GM21367 (cell line): ENCODE data around the gene MASP2.
"Not testable (repeated sequence)": the region's sequence is repeated elsewhere in the genome, so short reads cannot be mapped to it uniquely, and the experiment has no call there.

Source experiments
- ATAC-seq: cut with Tn5 transposase; IDR thresholded peaks from one replicate; pipeline ENCODE4 v1.9.1; 2021; ENCODE audit not compliant: unreplicated experiment

Gene MASP2

DNA sequence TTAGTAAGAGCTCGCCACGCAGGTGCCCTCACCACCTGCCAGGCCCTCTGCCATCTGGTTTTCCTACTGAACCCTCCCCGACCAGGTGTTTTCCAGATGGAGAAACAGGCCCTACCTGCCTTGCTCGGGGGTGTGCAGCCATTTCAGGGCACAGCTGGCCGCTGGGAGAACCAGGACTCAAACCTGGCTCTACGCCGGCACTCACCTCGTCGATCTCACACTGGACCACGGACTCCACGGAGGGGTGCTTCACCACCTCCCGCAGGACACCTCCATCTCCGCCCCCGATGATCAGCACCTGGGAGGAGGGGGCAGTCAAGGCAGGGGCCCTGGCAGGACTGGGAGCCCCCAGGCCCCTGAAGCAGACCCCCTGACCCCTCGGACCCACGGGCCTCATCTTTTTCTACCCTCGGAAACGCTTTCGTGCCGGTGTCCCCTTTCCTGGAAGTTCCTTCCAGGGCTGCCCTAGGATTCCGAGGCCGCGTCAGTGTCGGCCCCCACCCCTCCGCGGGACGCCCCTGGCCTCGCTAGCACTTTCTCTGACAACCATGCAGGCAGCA lies 11.6 kb upstream of the MASP2 start:
- no peak for ATAC-seq

DNA sequence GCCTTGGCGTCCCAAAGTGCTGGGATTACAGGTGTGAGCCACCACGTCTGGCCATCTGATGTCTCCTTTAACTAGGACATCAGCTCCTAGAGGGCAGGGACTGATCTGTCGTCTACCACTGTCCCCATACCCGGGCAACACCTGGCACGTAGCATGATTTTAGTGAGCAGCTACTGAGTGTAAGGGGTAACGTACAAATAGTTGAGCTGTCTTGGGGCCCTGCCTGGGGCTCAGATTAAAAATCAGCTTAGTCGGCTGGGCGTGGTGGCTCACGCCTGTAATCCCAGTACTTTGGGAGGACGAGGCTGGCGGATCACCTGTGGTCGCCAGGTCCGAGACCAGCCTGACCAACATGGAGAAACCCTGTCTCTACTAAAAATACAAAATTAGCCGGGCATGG lies 11.0 kb upstream of the MASP2 start:
- no peak for ATAC-seq

DNA sequence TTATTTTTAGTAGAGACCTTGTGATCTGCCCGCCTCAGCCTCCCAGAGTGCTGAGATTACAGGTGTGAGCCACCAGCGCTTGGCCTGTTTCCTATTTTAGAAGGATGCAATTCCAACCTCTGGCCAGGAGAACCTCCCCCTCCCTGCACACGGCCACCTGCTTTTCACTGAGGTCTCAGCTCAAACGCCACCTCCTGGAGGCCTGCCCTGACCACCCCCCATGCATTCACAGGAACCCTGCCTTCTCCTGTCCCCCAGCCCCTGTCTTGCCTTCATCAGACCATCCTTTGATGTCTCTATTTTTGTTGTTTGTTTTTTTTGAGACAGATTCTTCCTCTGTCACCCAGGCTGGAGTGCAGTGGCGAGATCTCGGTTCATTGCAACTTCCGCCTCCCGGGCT lies 10.4 kb upstream of the MASP2 start:
- ATAC-seq: no peak

DNA sequence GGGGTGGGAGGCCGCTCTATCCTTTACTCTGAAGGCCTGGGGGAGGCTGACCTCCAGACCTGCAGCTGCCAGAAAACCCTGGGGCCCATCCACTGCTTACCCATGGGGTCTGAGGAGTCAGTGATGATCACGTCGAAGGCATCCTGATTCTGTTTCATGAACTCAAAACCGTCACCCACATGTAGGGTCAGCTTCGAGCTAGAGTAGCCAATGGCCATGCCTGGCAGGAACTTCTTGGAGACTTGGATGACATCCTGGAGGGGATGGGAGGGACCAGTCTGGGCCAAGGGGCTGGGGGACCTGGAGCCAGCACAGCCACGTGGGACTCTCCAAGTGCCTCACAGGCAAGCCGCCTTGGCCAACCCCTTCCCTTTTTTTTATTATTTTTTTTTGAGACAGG lies 9.5 kb upstream of the MASP2 start:
- no peak for ATAC-seq

DNA sequence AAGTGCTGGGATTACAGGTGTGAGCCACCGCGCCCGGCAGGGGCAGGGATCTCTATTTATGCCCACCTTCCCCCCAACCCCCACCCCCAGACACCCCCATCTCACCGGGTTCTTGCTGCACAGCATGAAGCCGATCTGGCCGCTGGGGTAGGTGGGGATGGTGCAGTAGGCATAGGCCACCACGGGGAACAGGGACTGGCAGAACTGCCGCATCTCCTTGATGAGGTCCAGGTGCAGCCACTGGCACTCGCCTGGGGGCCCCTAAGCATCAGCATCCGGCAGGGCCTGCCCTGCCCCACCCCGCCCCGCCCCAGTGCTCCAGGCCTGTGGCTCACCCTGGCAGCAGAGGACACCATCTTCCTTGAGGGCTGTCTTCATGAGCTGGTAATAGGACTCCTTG lies 8.6 kb upstream of the MASP2 start:
- no peak for ATAC-seq

DNA sequence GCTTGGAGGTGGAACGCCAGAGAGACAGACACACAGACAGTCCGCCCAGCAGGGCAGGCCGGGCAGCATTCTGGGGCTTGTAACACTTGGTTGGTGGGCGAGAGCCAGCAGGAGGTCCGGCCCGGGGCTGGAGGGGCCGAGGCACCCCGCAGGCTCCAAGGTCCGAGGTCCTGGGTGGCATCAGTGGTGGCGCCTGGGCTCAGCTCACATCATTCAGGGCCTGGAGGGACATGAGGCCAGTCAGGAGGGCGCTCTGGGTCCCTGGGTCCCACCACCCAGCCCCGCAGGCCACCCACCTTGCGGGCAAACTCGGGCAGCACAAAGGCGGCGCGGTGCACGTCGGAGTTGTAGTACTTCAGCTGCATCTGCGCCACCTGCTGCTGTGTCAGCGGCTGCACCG lies 7.6 kb upstream of the MASP2 start:
- ATAC-seq: no peak

DNA sequence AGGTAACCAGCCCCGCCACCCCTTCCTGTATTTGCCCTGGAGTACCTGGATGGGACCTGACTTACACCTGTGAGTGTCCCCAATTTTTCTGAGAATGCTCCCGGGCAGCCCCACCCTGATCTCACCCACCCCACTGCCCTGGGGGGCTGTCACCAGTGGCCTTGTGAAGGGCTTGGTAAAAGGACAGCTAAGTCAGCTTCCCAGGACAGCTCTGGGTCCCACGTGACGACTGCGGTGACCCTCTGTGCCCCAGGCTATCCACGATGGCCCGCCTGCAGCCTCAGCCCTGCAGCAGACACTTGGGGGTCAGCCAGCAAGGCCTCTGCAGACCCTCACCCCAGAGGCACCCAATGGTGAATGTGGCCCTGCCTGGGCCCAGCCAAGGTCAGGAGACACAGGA lies 7.1 kb upstream of the MASP2 start:
- ATAC-seq: no peak

DNA sequence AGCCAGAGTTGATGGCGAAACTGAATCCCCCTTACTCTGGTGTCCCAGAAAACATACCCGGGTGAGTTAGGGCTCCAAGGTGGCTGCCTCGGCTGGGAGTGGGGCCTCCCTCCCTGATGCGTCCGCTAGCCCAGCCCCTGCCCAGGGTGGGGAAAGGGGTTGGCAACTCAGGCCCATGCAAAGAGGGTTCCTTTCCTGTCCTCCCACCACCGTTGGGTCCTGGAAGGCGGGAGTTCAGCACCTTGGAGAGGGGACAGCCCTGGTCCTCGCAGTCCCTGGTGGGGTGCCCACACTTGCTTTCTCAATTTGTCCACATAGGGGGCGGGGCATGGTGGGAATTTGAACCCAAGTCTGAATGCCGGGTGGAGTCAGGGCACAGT lies 6.7 kb upstream of the MASP2 start:
- ATAC-seq: no peak

DNA sequence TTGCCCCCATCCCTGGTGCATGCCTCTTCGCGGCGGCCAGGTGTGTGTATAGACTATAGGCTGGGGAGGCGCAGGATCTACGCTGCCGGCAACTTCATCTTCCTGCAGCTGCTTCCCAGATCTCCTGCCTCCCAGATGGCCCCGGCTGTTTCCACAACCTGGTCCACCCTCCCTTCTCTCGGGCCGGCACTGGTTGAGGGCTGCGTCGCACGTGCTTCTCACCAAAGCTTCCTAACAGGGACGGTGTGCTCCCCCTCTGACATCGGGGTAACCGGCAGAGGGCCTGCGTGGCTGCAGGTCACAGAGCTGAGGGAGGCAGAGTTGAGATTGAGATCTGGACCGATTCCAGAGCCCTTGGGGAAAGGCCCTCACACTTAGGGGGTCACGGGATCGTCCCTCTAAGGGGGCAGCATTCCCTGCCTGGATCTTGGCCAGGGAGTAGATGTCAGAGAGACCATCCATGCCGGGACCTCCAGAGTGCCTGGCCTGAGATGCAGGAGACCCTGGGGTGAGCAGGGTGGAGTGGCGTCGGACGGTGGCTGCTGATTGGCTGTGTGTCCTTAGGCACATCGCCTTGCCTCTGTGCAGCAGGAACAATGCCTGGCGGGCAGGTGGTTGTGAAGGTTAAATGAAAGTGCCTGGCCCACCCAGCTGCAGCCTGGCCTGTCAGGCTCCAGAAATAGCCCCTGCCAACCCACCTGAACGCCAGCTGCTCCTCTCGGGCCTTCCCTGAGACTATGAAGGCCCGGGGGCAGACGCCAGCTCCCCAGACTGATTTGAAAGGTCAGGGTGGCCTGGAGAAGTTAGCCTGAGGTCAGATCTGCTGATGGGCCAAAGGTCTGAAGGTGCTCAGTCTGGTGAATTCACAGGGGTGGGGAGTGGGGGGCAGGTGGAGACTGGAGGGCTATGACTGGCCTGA lies 6.1 kb upstream of the MASP2 start:
- no peak for ATAC-seq

DNA sequence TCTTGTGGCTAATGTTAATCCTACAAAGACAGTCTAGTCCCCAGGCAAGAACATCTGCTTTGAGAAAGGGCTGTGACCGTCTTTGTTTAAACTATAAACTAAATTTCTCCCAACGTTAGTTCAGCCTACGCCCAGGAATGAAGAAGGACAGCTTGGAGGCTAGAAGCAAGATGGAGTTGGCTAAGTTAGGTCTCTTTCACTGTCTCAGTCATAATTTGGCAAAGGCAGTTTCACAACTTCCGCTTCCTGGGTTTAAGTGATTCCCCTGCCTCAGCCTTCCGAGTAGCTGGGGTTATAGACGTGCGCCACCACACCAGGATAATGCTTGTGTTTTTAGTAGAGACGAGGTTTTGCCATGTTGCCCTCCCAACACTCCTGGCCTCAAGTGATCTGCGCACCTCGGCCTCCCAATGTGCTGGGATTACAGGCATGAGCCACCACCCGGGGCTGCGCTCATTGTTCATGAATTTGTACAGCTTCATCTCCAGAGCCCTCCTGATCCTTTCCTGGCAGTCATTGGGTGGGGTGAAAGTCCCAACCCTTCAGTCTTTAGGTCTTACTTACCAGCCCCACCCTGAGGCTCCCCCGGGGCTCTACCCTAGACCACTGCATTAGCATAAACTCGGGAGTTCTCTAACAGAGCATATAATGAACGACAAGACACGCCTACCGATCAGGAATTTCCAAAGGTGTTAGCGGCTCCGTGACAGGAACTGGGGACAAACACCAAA lies 4.9 kb upstream of the MASP2 start:
- ATAC-seq: no peak

DNA sequence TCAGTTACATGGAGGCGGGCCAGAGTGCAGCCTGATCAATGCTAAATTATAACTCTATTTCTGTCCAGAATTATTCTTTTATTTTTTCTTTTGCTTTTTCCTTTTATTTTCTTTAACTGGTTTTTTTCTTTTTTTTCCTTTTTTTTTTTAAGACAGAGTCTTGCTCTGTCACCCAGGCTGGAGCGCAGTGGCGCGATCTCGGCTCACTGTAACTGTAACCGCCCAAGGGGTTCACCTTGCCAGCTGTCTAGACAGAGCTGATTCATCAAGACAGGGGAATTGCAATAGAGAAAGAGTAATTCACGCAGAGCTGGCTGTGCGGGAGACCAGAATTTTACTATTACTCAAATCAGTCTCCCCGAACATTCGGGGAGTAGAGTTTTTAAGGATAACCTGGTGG lies 4.1 kb upstream of the MASP2 start:
- not testable (repeated sequence) for ATAC-seq

DNA sequence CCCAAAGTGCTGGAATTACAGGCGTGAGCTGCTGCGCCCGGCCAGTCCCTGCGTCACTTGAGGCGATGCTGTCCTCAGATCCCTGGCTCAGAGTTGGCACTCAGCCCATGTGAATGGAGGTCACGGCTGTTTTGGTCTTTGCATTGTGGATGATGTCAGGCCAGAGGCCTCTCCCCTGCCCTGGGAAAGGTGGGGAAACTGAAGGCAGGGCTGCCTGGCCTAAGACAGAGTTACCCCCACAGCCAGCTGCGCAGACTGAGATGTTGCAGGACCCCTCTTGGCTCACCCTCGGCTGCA lies 821 bp downstream of the MASP2 start:
- no peak for ATAC-seq

DNA sequence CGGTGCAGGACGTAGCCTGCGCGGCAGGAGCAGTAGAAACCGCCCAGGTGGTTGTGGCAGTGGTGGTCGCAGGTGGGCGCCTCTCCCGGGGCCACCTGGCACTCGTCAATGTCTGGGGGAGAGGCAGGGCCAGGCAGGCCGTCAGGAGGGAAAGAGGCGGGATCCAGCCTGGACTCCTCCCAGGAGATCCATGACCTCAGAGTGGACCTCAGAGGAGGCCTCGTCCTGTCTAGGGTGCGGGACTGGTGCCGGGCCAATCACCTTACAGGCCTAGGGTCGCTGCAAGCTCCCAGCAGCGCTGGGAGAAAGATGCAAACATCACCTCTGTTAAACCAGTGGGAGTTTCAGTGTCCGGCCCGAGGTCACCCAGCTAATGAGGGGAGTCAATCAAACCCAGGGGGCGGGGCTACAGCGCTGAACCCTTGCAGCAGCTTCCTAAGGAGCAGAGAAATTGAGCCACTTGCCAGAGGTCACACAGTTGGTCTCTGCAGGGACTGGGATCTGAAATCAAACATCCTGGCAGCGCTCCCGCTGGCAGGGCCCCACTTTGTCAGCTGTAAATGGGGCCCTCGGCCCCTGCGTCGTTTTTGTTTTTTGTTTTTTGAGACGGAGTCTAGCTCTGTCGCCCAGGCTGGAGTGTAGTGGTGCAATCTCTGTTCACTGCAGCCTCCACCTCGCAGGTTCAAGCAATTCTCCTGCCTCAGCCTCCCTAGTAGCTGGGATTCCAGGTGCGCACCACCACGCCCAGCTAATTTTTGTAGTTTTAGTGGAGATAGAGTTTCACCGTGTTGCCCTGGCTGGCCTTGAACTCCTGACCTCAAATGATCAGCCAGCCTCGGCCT lies 1.4 kb downstream of the MASP2 start:
- ATAC-seq: no peak

DNA sequence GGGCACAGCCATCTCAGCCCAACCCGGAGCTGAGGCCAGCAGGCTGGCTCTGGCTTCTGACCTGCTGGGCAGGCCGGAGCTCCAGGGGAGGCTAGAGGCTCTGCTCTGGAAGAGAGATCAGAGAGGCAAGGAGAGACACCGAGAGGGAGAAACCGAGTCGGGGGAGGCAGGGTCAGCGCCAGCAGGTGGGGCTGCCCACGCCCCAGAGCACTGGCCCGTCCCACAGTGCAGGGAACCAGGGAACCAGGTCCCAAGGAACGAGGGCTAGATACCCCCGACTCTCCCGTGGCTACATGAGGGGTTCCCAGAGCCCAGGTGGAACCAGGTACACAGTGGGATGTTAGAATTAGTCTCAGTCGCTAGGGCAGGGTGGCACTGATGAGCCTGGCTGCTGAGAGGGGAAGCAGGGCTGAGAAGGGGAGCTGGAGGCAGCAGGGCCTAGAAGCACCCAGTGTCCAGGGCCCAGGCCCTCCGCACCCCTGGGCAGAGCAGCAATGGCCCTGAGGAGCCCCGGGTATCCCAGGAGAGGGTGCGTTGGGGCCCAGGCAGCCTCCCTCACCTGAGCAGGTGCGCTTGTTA lies 2.1 kb downstream of the MASP2 start:
- no peak for ATAC-seq

DNA sequence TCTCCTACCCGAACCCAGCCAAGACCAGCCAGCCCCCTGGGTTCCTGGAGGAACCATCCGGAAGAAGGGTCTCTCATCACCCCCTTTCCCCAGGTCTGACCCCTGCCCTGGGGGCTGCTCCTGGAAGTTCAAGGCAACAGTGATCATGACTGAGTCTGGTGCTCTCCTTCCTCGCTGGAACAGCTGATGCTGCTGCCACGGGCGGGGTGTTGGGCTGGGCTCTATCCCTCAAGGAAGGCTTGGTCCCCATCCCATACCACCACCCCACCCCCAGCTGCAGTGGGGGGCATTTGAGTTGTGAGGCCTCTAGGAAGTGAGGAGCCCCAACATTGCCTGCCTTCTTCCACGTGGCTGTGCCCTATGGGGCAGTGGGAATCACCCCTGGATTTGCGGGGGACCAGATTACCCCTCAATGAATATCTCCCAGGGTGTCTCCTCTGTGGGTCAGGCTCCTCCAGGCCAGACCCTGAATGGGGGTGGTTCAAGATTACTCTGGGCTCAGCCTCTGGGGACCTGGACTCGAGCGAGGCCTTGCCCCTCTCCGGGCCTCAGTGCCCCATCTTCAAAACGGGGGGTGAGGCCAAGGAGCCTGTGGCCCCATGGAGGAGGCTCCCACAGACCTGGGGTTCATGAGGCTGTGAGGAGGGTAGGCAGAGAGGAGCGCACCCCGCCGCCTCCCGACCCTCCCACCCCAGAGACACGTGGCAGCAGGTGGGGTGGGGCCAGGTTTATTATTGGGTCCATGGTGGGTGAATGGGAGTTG lies 2.8 kb downstream of the MASP2 start:
- ATAC-seq: no peak

DNA sequence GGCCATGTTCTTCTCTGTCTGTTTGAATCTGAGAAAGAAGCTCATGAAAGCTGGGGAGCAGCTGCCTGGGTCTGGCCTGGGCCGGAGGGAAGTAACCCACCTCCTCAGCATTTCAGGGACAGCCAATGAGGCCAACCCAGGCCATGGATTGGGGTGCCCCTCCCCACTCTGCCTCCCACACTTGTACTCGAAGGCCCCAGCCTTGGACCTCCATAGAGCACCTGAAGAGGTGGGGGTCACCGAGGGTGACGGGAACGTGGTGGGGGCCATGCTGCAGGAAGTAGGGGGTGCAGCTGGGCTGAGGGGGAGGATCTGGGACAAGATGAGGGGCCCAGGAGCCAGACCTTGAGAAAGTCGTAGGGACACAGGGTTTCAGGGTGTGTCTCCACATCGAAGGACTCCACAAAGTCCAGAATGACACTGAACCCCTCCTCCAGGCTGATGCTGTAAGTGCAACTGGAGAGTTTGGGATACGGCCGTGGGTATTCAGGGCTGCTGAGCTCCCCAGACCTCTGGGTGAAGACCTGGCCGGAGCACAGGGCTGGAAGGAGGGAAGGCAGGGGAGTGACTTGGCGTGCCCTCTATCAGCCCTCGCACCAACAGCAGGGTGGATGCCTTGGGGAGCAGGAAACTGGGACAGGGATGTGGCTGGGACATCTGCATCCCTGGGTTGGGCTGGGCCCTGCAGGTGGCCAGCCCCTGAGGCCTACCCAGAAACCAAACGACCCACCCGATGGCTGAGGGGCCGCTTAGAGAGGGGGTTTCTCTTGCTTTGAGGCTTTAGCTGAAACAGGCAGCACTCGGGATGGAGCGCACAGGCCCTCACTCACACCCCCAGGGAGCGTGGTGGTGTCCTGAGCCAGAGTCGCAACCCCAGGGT lies 3.8 kb downstream of the MASP2 start:
- ATAC-seq: no peak

DNA sequence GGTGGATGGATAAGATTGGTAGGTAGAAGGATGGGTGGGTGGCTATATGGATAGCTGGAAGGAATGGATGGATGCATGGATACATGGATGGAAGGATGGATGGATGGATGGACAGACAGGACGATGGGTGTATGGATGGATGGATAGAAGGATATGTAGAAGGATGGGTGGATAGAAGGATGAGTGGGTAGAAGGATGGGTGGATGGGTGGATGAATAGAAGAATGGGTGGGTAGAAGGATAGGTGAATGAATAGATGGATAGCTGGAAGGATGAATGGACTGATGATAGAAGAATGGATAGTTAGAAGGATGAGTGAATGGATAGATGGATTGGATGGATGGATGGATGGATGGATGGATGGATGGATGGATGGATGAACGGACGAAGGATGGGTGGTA lies 5.0 kb downstream of the MASP2 start:
- ATAC-seq: no peak

DNA sequence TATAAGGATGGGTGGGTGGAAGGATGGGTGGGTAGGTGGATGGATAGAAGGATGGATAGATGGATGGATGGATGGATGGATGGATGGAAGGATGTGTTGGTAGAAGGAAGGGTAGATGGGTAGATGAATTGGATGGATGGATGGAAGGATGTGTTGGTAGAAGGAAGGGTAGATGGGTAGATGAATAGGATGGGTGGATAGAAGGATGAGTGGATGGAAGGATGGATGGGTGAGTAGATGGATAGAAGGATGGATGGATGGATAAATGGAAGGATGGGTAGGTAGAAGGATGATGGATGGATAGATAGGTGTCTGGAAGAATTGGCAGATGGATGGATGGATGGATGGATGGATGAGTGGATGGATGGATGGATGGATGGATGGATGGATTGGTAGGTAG lies 6.0 kb downstream of the MASP2 start:
- no peak for ATAC-seq

DNA sequence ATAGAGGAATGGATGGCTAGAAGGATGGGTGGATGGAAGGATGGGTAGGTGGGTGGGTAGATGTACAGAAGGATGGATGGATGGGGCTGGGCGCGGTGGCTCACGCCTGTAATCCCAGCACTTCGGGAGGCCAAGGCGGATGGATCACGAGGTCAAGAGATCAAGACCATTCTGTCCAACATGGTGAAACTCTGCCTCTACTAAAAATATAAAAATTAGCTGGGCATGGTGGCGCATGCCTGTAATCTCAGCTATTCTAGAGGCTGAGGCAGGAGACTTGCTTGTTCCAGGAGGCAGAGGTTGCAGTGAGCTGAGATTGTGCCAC lies 7.0 kb downstream of the MASP2 start:
- ATAC-seq: not testable (repeated sequence)
